OCI-LY7 (cell line): ENCODE data around the gene TIMD4. TPM values are rescaled to one million over a fixed set of nuclear protein-coding genes. Genes with fewer than 3 reads are reported as not detected.

ENCODE experiments used
- BruUV-seq: library from RNA; stranded (reverse); fragments of 400-500 nt; replicated peaks from 2 replicates; lab custom pipeline; 2021; lab: Mats Ljungman, UMichigan
- CTCF ChIA-PET: fragments of 300-600 bp; sonication (Branson Sonifier 250); formaldehyde crosslinking; loops from one replicate; lab custom pipeline; 2022; ENCODE audit warnings: antibody characterized with exemption; ENCODE audit not compliant: unreplicated experiment; lab: Charles Lee
- POLR2A ChIA-PET: fragments of 300-600 bp; sonication (Branson Sonifier 250); formaldehyde crosslinking; loops from one replicate; lab custom pipeline; 2022; ENCODE audit warnings: antibody characterized with exemption; lab: Charles Lee
- DNase-seq: peaks from one replicate; pipeline ENCODE4 v3.0.0-alpha.2; 2015; ENCODE audit warnings: low spot score
- H2AFZ ChIP-seq: fragments of 200-600 bp; sonication (generic), shearing (Covaris generic); 2 replicates; pipeline ENCODE4 v1.6.1; 2014; ENCODE audit warnings: mild to moderate bottlenecking, antibody characterized with exemption, low read length, moderate library complexity
- H3K27ac ChIP-seq: fragments of 200-600 bp; sonication (generic); 2 replicates; pipeline ENCODE4 v1.5.1; 2014; ENCODE audit warnings: mixed run types, low read depth, mild to moderate bottlenecking, moderate library complexity, low read length, inconsistent platforms; ENCODE audit not compliant: poor library complexity, severe bottlenecking
- H3K36me3 ChIP-seq: fragments of 200-600 bp; sonication (generic); 2 replicates; pipeline ENCODE4 v1.6.1; 2014; ENCODE audit warnings: mild to moderate bottlenecking, antibody characterized with exemption, low read length, moderate library complexity, mixed read lengths; ENCODE audit not compliant: insufficient read depth
- H3K4me1 ChIP-seq: fragments of 200-600 bp; sonication (generic); 2 replicates; pipeline ENCODE4 v1.5.1; 2014; ENCODE audit warnings: mild to moderate bottlenecking, low read length; ENCODE audit not compliant: insufficient read depth, poor library complexity, severe bottlenecking
- H3K4me2 ChIP-seq: fragments of 200-600 bp; sonication (generic); 2 replicates; pipeline ENCODE4 v1.6.1; 2014; ENCODE audit warnings: mild to moderate bottlenecking, low read length
- H3K4me3 ChIP-seq: fragments of 200-600 bp; sonication (generic); 2 replicates; pipeline ENCODE4 v1.5.1; 2014; ENCODE audit warnings: mild to moderate bottlenecking, low read depth, low read length; ENCODE audit not compliant: poor library complexity, severe bottlenecking
- H3K79me2 ChIP-seq: fragments of 200-600 bp; sonication (generic); 2 replicates; pipeline ENCODE4 v1.6.1; 2016; ENCODE audit warnings: low read depth, mild to moderate bottlenecking, low read length, moderate library complexity, mixed read lengths; ENCODE audit not compliant: insufficient read depth
- H3K9me2 ChIP-seq: fragments of 200-600 bp; sonication (generic); 2 replicates; pipeline ENCODE4 v1.6.1; 2016; ENCODE audit warnings: mild to moderate bottlenecking, low read length, mixed read lengths; ENCODE audit not compliant: insufficient read depth
- H3K9me3 ChIP-seq: fragments of 200-600 bp; sonication (generic); 2 replicates; pipeline ENCODE4 v1.6.1; 2014; ENCODE audit warnings: mild to moderate bottlenecking, mixed run types, low read length, mixed read lengths
- H4K20me1 ChIP-seq: fragments of 200-600 bp; sonication (generic); 2 replicates; pipeline ENCODE4 v1.6.1; 2014; ENCODE audit warnings: mild to moderate bottlenecking, antibody characterized with exemption, low read length, moderate library complexity, mixed read lengths; ENCODE audit not compliant: insufficient read depth
- EZH2phosphoT487 ChIP-seq: fragments of 200-600 bp; sonication (generic); IDR thresholded peaks from 2 replicates; pipeline ENCODE4 v1.6.1; 2018; ENCODE audit warnings: low read depth, borderline replicate concordance, mild to moderate bottlenecking, mixed run types, antibody characterized with exemption, low read length, moderate library complexity, mixed read lengths
- intact Hi-C: fragments of 100-400 bp; cut with micrococcal nuclease; formaldehyde crosslinking; loops from one replicate; pipeline ENCODE4 v1.10.0; 2022; ENCODE audit not compliant: unreplicated experiment
- total RNA-seq, 2 experiments: library from RNA; depleted of rRNA in 1 of 2; stranded (reverse); fragments of >200 nt in 1 of 2; shearing (Covaris generic) in 1 of 2; gene quantifications; 2 replicates each; pipeline ENCODE4 v1.2.3, GENCODE V29; 2014 to 2022
- TF ChIP-seq, protein P1 (sequence below): fragments of 200-600 bp; sonication (generic); conservative IDR thresholded peaks from 2 replicates; pipeline ENCODE4 v1.5.1; 2014; ENCODE audit warnings: mild to moderate bottlenecking, antibody characterized with exemption, low read length, moderate library complexity, mixed read lengths

Gene TIMD4
- total RNA-seq, 2 experiments from 2014 or later = 1.1 to 1.3 TPM

DNA sequence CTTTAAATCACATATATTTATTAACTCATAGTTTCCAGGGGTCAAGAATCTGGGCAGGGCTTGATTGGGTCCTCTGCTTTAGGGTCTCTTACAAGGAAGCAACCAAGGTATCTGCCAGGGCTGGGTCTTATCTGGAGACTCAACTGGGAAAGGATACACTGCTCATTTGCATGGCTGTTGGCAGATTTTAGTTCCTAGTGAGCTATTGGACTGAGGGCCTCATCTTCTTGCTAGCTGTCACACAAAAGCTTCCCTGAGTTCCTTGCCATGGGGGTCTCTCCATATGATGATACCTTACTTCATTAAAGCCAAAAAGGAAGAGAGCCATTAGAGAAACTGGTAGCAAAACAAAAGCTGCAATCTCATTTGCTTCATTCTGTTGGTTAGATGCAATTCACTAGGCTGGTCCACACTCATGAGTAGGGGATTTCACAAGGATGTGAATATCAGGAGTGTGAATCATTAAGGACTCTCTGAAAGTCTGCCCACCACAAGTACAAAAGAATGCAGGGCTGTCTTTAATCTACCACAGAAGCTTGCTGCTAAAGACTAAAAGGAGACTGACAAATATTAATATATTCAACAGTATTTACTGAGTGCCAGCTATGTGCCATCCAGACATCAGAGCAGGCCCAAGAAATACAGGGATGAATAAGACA lies 42.0 kb upstream of the TIMD4 start:
- POLR2A ChIA-PET = interaction anchor here (0.7 kb wide), 1 partner anchor 21 kb away, joined by 4 read pairs; no protein-coding TSS in a partner anchor

DNA sequence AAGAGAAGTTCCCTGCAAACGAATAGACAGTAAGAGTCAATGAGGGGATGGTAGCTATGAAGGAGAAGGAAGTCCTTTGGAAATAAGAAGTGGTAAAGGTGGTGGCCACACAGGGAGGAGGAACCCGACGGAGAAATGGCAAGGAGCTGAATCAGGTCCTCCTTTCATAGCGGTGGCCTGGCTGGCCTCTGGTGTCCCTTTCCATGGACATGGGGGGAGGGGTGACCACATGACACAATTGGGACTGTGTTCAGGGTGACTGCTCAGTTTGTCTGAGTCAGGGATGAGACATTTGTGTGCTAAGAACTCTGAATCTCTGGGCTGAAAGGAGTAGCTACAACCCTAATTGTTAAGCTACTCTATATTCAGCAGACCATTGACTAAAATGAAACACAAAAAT lies 28.7 kb upstream of the TIMD4 start:
- Histone ChIP-seq H3K9me3 (peaks cover 5% of the 10 kb centered on the region; the same call in 1 of the 2 replicates), H3K4me2 (no peak overlapping the region), H3K79me2 (no peaks in the 10 kb centered on the region), H3K9me2 (no peaks in the 10 kb centered on the region), H3K4me1 (peaks cover 2% of the 10 kb centered on the region), H3K36me3 (peaks cover 12% of the 10 kb centered on the region; the same call in 1 of the 2 replicates), H4K20me1 (no peaks in the 10 kb centered on the region), H2AFZ (no peak overlapping the region), H3K4me3 (no peak overlapping the region), H3K27ac (no peak overlapping the region)
- CTCF ChIA-PET = no interaction called here
- no peak for DNase-seq
- TF ChIP-seq, protein P1, sequence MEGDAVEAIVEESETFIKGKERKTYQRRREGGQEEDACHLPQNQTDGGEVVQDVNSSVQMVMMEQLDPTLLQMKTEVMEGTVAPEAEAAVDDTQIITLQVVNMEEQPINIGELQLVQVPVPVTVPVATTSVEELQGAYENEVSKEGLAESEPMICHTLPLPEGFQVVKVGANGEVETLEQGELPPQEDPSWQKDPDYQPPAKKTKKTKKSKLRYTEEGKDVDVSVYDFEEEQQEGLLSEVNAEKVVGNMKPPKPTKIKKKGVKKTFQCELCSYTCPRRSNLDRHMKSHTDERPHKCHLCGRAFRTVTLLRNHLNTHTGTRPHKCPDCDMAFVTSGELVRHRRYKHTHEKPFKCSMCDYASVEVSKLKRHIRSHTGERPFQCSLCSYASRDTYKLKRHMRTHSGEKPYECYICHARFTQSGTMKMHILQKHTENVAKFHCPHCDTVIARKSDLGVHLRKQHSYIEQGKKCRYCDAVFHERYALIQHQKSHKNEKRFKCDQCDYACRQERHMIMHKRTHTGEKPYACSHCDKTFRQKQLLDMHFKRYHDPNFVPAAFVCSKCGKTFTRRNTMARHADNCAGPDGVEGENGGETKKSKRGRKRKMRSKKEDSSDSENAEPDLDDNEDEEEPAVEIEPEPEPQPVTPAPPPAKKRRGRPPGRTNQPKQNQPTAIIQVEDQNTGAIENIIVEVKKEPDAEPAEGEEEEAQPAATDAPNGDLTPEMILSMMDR = no peak
- TF ChIP-seq EZH2phosphoT487 = no peak
- POLR2A ChIA-PET = interaction anchor here (0.6 to 0.7 kb wide), 2 partner anchors 8 to 11 kb away, joined by 4 read pairs; no protein-coding TSS in a partner anchor
- BruUV-seq = no TSS peak
- intact Hi-C loops = no loop called here

More for the DNA sequence above, 42.0 kb upstream of the TIMD4 start:
- CTCF ChIA-PET = no interaction called here
- no peak overlapping the region for H3K4me2 ChIP-seq
- no peaks in the 10 kb centered on the region for H3K79me2 ChIP-seq
- DNase-seq = no peak
- BruUV-seq = no TSS peak
- no peaks in the 10 kb centered on the region for H3K9me2 ChIP-seq
- intact Hi-C loops = no loop called here
- no peak overlapping the region for H2AFZ ChIP-seq
- H3K4me3 ChIP-seq = no peak overlapping the region
- no peak overlapping the region for H3K27ac ChIP-seq
- H3K9me3 ChIP-seq = peaks cover 16% of the 10 kb centered on the region
- H3K4me1 ChIP-seq = no peaks in the 10 kb centered on the region
- no peaks in the 10 kb centered on the region for H4K20me1 ChIP-seq
- peaks cover 9% of the 10 kb centered on the region; the same call in 1 of the 2 replicates for H3K36me3 ChIP-seq
- no peak for TF ChIP-seq EZH2phosphoT487
- TF ChIP-seq, protein P1 = no peak

DNA sequence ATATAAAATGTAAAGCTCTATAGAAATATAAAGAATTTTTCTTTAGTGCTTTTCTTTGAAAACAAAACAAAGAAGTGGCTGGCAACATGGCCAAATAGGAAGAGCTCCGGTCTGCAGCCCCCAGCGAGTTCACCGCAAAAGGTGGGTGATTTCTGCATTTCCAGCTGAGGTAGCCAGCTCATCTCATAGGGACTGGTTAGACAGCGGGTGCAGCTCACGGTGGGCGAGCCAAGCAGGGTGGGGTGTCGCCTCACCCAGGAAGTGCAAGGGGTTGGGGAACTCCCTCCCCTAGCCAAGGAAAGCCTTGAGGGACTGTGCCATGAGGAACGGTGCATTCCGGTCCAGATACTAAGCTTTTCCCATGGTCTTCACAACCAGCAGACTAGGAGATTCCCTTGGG lies 21.0 kb upstream of the TIMD4 start:
- no peaks in the 10 kb centered on the region for H4K20me1 ChIP-seq
- H3K36me3 ChIP-seq = peaks cover 47% of the 10 kb centered on the region
- H3K27ac ChIP-seq = no peak overlapping the region
- ChIA-PET POLR2A (interaction anchor here (0.5 to 1.4 kb wide), 11 partner anchors 8 to 876 kb away, joined by 3 to 7 read pairs (median 4); no protein-coding TSS in a partner anchor), CTCF (no interaction called here)
- DNase-seq = no peak
- peaks cover 25% of the 10 kb centered on the region; the same call in 1 of the 2 replicates for H3K9me3 ChIP-seq
- intact Hi-C loops = no loop called here
- H2AFZ ChIP-seq = no peak overlapping the region
- no TSS peak for BruUV-seq
- no peaks in the 10 kb centered on the region for H3K9me2 ChIP-seq
- no peak overlapping the region for H3K4me3 ChIP-seq
- peaks cover 46% of the 10 kb centered on the region for H3K4me1 ChIP-seq
- no peak for TF ChIP-seq EZH2phosphoT487
- TF ChIP-seq, protein P1 = no peak
- H3K4me2 ChIP-seq = no peak overlapping the region
- H3K79me2 ChIP-seq = peaks cover 8% of the 10 kb centered on the region; the same call in 1 of the 2 replicates
